H9 (cell line): Measurements from ENCODE around the gene STX11. TPM values are rescaled to one million over a fixed set of nuclear protein-coding genes. Genes with fewer than 3 reads are reported as not detected.

ENCODE experiments used
- DNase-seq: peaks from one replicate; pipeline ENCODE4 v3.0.0-alpha.2; 2017
- H2AFZ ChIP-seq: one replicate; pipeline ENCODE4 v1.6.1; 2013; ENCODE audit warnings: mild to moderate bottlenecking, low read length, control low read depth, moderate library complexity
- H2AK5ac ChIP-seq: 2 replicates; pipeline ENCODE4 v1.6.1; 2013; ENCODE audit warnings: low read length, control low read depth, mixed read lengths; ENCODE audit not compliant: insufficient read length
- H2BK120ac ChIP-seq: one replicate; pipeline ENCODE4 v1.6.1; 2013; ENCODE audit warnings: low read depth, mild to moderate bottlenecking, low read length, control low read depth, inconsistent platforms; ENCODE audit not compliant: poor library complexity, severe bottlenecking
- H2BK12ac ChIP-seq: 2 replicates; pipeline ENCODE4 v1.6.1; 2013; ENCODE audit warnings: low read length, control low read depth, mixed read lengths, low read depth; ENCODE audit not compliant: insufficient read length
- H2BK15ac ChIP-seq: 2 replicates; pipeline ENCODE4 v1.6.1; 2013; ENCODE audit warnings: low read depth, low read length, control low read depth
- H2BK20ac ChIP-seq: one replicate; pipeline ENCODE4 v1.6.1; 2013; ENCODE audit warnings: low read depth, mild to moderate bottlenecking, low read length, control low read depth, inconsistent platforms; ENCODE audit not compliant: poor library complexity, severe bottlenecking
- H2BK5ac ChIP-seq: 2 replicates; pipeline ENCODE4 v1.6.1; 2013; ENCODE audit warnings: low read length, control low read depth, mixed read lengths; ENCODE audit not compliant: insufficient read length
- H3K14ac ChIP-seq: 2 replicates; pipeline ENCODE4 v1.6.1; 2013; ENCODE audit warnings: low read length, control low read depth; ENCODE audit not compliant: insufficient read depth
- H3K18ac ChIP-seq: 2 replicates; pipeline ENCODE4 v1.6.1; 2013; ENCODE audit warnings: low read depth, mild to moderate bottlenecking, mixed read lengths, low read length, control low read depth; ENCODE audit not compliant: insufficient read length
- H3K23ac ChIP-seq: 2 replicates; pipeline ENCODE4 v1.6.1; 2013; ENCODE audit warnings: low read length, control low read depth, mixed read lengths, low read depth; ENCODE audit not compliant: insufficient read length
- H3K23me2 ChIP-seq: 2 replicates; pipeline ENCODE4 v1.6.1; 2013; ENCODE audit warnings: low read depth, mild to moderate bottlenecking, mixed read lengths, low read length, control low read depth; ENCODE audit not compliant: insufficient read length, poor library complexity, severe bottlenecking
- H3K27ac ChIP-seq: 2 replicates; pipeline ENCODE4 v1.5.1; 2013; ENCODE audit warnings: low read length, control low read depth, mixed read lengths, low read depth; ENCODE audit not compliant: insufficient read length
- H3K27me3 ChIP-seq: 2 replicates; pipeline ENCODE4 v1.6.1; 2013; ENCODE audit warnings: low read length, control low read depth, inconsistent platforms; ENCODE audit not compliant: insufficient read depth
- H3K4ac ChIP-seq: 2 replicates; pipeline ENCODE4 v1.6.1; 2013; ENCODE audit warnings: low read depth, mild to moderate bottlenecking, control low read depth, inconsistent platforms, low read length, moderate library complexity
- H3K4me1 ChIP-seq: 2 replicates; pipeline ENCODE4 v1.6.1; 2013; ENCODE audit warnings: low read length, control low read depth, inconsistent platforms; ENCODE audit not compliant: insufficient read depth
- H3K4me2 ChIP-seq: 2 replicates; pipeline ENCODE4 v1.6.1; 2013; ENCODE audit warnings: low read length, control low read depth, mixed read lengths; ENCODE audit not compliant: insufficient read length, insufficient read depth
- H3K56ac ChIP-seq: 2 replicates; pipeline ENCODE4 v1.6.1; 2013; ENCODE audit warnings: low read depth, mild to moderate bottlenecking, mixed read lengths, low read length, control low read depth; ENCODE audit not compliant: insufficient read length
- H3K79me1 ChIP-seq: 2 replicates; pipeline ENCODE4 v1.6.1; 2013; ENCODE audit warnings: low read depth, mild to moderate bottlenecking, moderate library complexity, low read length, control low read depth, inconsistent platforms; ENCODE audit not compliant: insufficient read depth, poor library complexity, severe bottlenecking
- H3K79me2 ChIP-seq: 2 replicates; pipeline ENCODE4 v1.6.1; 2013; ENCODE audit warnings: low read length, control low read depth, inconsistent platforms; ENCODE audit not compliant: insufficient read depth
- H3K9ac ChIP-seq: 2 replicates; pipeline ENCODE4 v1.6.1; 2013; ENCODE audit warnings: low read length, control low read depth, mixed read lengths; ENCODE audit not compliant: insufficient read length; ENCODE audit errors: extremely low read depth
- H3K9me3 ChIP-seq: one replicate; pipeline ENCODE4 v1.6.1; 2013; ENCODE audit warnings: low read depth, low read length, inconsistent platforms; ENCODE audit not compliant: control insufficient read depth
- H3T11ph ChIP-seq: one replicate; pipeline ENCODE4 v1.6.1; 2013; ENCODE audit warnings: mild to moderate bottlenecking, low read length, control low read depth, inconsistent platforms
- H4K20me1 ChIP-seq: one replicate; pipeline ENCODE4 v1.6.1; 2013; ENCODE audit not compliant: control insufficient read depth, insufficient read length, insufficient read depth
- H4K5ac ChIP-seq: 2 replicates; pipeline ENCODE4 v1.6.1; 2013; ENCODE audit warnings: low read depth, mild to moderate bottlenecking, mixed read lengths, low read length, control low read depth; ENCODE audit not compliant: insufficient read length
- H4K8ac ChIP-seq: replicated peaks from 2 replicates; pipeline ENCODE4 v1.6.1; 2013; ENCODE audit warnings: low read length, control low read depth, mixed read lengths, low read depth; ENCODE audit not compliant: insufficient read length
- H4K91ac ChIP-seq: 2 replicates; pipeline ENCODE4 v1.6.1; 2013; ENCODE audit warnings: low read depth, mild to moderate bottlenecking, moderate library complexity, mixed read lengths, low read length, control low read depth; ENCODE audit not compliant: insufficient read length
- H3K27ac Mint-ChIP-seq, 3 experiments: 2 replicates in 2 of 3; 3 replicates in 1 of 3; pipeline ENCODE4 v1.8.0; 2020 to 2021; ENCODE audit warnings: mixed read lengths in 3 of 3, mild to moderate bottlenecking in 1 of 3, moderate library complexity in 1 of 3
- H3K27me3 Mint-ChIP-seq: 2 replicates; pipeline ENCODE4 v1.8.0; 2021; ENCODE audit warnings: low read depth, mild to moderate bottlenecking, moderate library complexity, mixed read lengths
- H3K36me3 Mint-ChIP-seq, 3 experiments: 2 replicates in 2 of 3; 3 replicates in 1 of 3; pipeline ENCODE4 v1.8.0; 2020 to 2021; ENCODE audit warnings: low read depth in 3 of 3, mixed read lengths in 3 of 3; ENCODE audit not compliant: insufficient read depth in 1 of 3
- H3K4me1 Mint-ChIP-seq, 2 experiments: 2 replicates each; pipeline ENCODE4 v1.8.0; 2020; ENCODE audit warnings: mixed read lengths in 2 of 2
- H3K4me3 Mint-ChIP-seq, 2 experiments: 2 replicates in 1 of 2; 3 replicates in 1 of 2; pipeline ENCODE4 v1.8.0; 2020 to 2021; ENCODE audit warnings: mild to moderate bottlenecking in 2 of 2, mixed read lengths in 2 of 2, moderate library complexity in 1 of 2
- H3K9me3 Mint-ChIP-seq, 2 experiments: 2 replicates in 1 of 2; 3 replicates in 1 of 2; pipeline ENCODE4 v1.8.0; 2020; ENCODE audit warnings: mild to moderate bottlenecking in 2 of 2, mixed read lengths in 2 of 2, moderate library complexity in 1 of 2
- WGBS: extraction: QIAGEN DNeasy Blood & Tissue Kit; methylation state at CpG from one replicate; pipeline ENCODE4 v1.1.7; 2013; ENCODE audit warnings: missing lambda C conversion rate, low lambda C conversion rate, mixed read lengths; ENCODE audit not compliant: insufficient read length; ENCODE audit errors: extremely low coverage; 5-methylcytosine and 5-hydroxymethylcytosine counted together
- total RNA-seq: library from RNA; stranded (reverse); gene quantifications from 2 replicates; pipeline ENCODE4 v1.2.1, GENCODE V29; 2021
- TF ChIP-seq, protein P1 (sequence below): fragments of 200-600 bp; sonication (generic); conservative IDR thresholded peaks from 3 replicates; pipeline ENCODE4 v1.8.0; 2021; ENCODE audit warnings: antibody characterized with exemption, mild to moderate bottlenecking

Gene STX11
- total RNA-seq, 1 experiment from 2014 or later = 0.22 TPM

- H2BK120ac ChIP-seq = no peak overlapping the region
- H3K27me3 ChIP-seq = no peaks in the 10 kb centered on the region
- H2AFZ ChIP-seq = no peak overlapping the region
- no peak overlapping the region for H4K91ac ChIP-seq
- no peaks in the 10 kb centered on the region for H4K20me1 ChIP-seq
- WGBS = no CpG with 5 or more reads among the region's 3 CpGs
- no peaks in the 10 kb centered on the region for H3K9me3 ChIP-seq
- no peak overlapping the region for H2AK5ac ChIP-seq
- H3K4me1 ChIP-seq = no peaks in the 10 kb centered on the region; the same call in 1 of the 2 replicates
- H3K9ac ChIP-seq = no peak overlapping the region
- Mint-ChIP-seq H3K9me3 (no peaks in the 10 kb centered on the region), H3K27ac (no peak overlapping the region; a peak in 1 of 7 replicates), H3K4me3 (peak overlapping the region in 1 of 2 experiments; percentile 2; a peak in 1 of 5 replicates), H3K4me1 (peaks cover 14 to 15% of the 10 kb centered on the region in 2 experiments), H3K36me3 (no peaks in the 10 kb centered on the region), H3K27me3 (peaks cover 4% of the 10 kb centered on the region; the same call in 1 of the 2 replicates)
- H3K4me2 ChIP-seq = no peak overlapping the region
- no peak overlapping the region for H3K18ac ChIP-seq
- no peak overlapping the region for H3K23ac ChIP-seq
- H3K14ac ChIP-seq = no peak overlapping the region
- H3K79me2 ChIP-seq = no peaks in the 10 kb centered on the region
- no peak overlapping the region for H3T11ph ChIP-seq
- H3K23me2 ChIP-seq = no peaks in the 10 kb centered on the region
- no peak overlapping the region for H3K4ac ChIP-seq
- no peaks in the 10 kb centered on the region for H3K79me1 ChIP-seq
- no peak overlapping the region for H2BK5ac ChIP-seq
- H4K8ac ChIP-seq = no peak overlapping the region
- no peak overlapping the region for H2BK20ac ChIP-seq
- no peak for DNase-seq
- no peak overlapping the region for H3K56ac ChIP-seq
- TF ChIP-seq, protein P1, sequence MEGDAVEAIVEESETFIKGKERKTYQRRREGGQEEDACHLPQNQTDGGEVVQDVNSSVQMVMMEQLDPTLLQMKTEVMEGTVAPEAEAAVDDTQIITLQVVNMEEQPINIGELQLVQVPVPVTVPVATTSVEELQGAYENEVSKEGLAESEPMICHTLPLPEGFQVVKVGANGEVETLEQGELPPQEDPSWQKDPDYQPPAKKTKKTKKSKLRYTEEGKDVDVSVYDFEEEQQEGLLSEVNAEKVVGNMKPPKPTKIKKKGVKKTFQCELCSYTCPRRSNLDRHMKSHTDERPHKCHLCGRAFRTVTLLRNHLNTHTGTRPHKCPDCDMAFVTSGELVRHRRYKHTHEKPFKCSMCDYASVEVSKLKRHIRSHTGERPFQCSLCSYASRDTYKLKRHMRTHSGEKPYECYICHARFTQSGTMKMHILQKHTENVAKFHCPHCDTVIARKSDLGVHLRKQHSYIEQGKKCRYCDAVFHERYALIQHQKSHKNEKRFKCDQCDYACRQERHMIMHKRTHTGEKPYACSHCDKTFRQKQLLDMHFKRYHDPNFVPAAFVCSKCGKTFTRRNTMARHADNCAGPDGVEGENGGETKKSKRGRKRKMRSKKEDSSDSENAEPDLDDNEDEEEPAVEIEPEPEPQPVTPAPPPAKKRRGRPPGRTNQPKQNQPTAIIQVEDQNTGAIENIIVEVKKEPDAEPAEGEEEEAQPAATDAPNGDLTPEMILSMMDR = no peak
- H2BK12ac ChIP-seq = no peak overlapping the region
- H2BK15ac ChIP-seq = no peak overlapping the region
- H4K5ac ChIP-seq = no peak overlapping the region
- H3K27ac ChIP-seq = no peak overlapping the region
These were observed 7.8 kb downstream of the STX11 start for GRCh38 chr6:144158133-144158532.
